CD14-positive monocyte (primary cell): ENCODE data around the gene RPL29. TPM values are rescaled to one million over a fixed set of nuclear protein-coding genes. Genes with fewer than 3 reads are reported as not detected.
"Not testable (repeated sequence)": the region's sequence is repeated elsewhere in the genome, so short reads cannot be mapped to it uniquely, and the experiment has no call there.

Experiments
- DNase-seq, 3 donors: peaks; one replicate each; pipeline ENCODE4 v3.0.0-alpha.2; 2011 to 2022
- H2AFZ ChIP-seq: 2 replicates; pipeline ENCODE4 v1.6.0; 2012; ENCODE audit warnings: mild to moderate bottlenecking, low read depth, low read length, inconsistent platforms; ENCODE audit not compliant: insufficient read depth, poor library complexity, severe bottlenecking
- H3K27ac ChIP-seq, 2 donors: 1 replicate in 1 of 2; 2 replicates in 1 of 2; pipeline ENCODE4 v1.5.1; 2012 to 2013; ENCODE audit warnings: low read length in 2 of 2, control low read depth in 1 of 2, inconsistent platforms in 1 of 2, low read depth in 1 of 2, mild to moderate bottlenecking in 1 of 2
- H3K27me3 ChIP-seq, 2 donors: one replicate each; pipeline versions ENCODE4 v1.6.0 to v1.6.1; 2011 to 2013; ENCODE audit warnings: low read length in 2 of 2; ENCODE audit not compliant: control insufficient read depth in 2 of 2, insufficient read depth in 2 of 2
- H3K36me3 ChIP-seq, 2 donors: replicated peaks in 1 of 2; 1 replicate in 1 of 2; 2 replicates in 1 of 2; pipeline versions ENCODE4 v1.5.1 to v1.6.1; 2012 to 2013; ENCODE audit warnings: low read length in 2 of 2, control low read depth in 1 of 2, inconsistent platforms in 1 of 2, mild to moderate bottlenecking in 1 of 2; ENCODE audit not compliant: insufficient read depth in 2 of 2, control insufficient read depth in 1 of 2
- H3K4me1 ChIP-seq, 2 donors: 1 replicate in 1 of 2; 2 replicates in 1 of 2; pipeline versions ENCODE4 v1.5.1 to v1.6.1; 2012 to 2013; ENCODE audit warnings: low read length in 2 of 2, control low read depth in 1 of 2, inconsistent platforms in 1 of 2, mild to moderate bottlenecking in 1 of 2, moderate library complexity in 1 of 2; ENCODE audit not compliant: insufficient read depth in 2 of 2, control insufficient read depth in 1 of 2
- H3K4me2 ChIP-seq: replicated peaks from 2 replicates; pipeline ENCODE3; 2012; ENCODE audit warnings: low read length, moderate library complexity, mild to moderate bottlenecking; ENCODE audit not compliant: poor library complexity, severe bottlenecking; ENCODE audit errors: extremely low read depth
- H3K4me3 ChIP-seq, 3 experiments: fragments of 200-600 bp in 1 of 3; sonication (generic) in 1 of 3; replicated peaks in 1 of 3; 1 replicate in 2 of 3; 2 replicates in 1 of 3; pipeline ENCODE4 v1.5.1; 2011 to 2013; ENCODE audit warnings: low read length in 3 of 3, mild to moderate bottlenecking in 3 of 3, control low read depth in 2 of 3, low read depth in 2 of 3, inconsistent platforms in 1 of 3, moderate library complexity in 1 of 3
- H3K79me2 ChIP-seq: 2 replicates; pipeline ENCODE4 v1.6.0; 2012; ENCODE audit warnings: mild to moderate bottlenecking, control low read depth, inconsistent platforms, low read length, moderate library complexity; ENCODE audit not compliant: insufficient read depth
- H3K9ac ChIP-seq: 2 replicates; pipeline ENCODE4 v1.6.0; 2017; ENCODE audit warnings: low read length, mild to moderate bottlenecking; ENCODE audit not compliant: insufficient read depth, poor library complexity, severe bottlenecking
- H3K9me3 ChIP-seq, 2 donors: replicated peaks in 1 of 2; 1 replicate in 1 of 2; 2 replicates in 1 of 2; pipeline versions ENCODE4 v1.5.1 to v1.6.1; 2012 to 2013; ENCODE audit warnings: low read length in 2 of 2, control low read depth in 1 of 2; ENCODE audit not compliant: control insufficient read depth in 1 of 2, insufficient read depth in 1 of 2
- H4K20me1 ChIP-seq: 2 replicates; pipeline ENCODE4 v1.6.0; 2012; ENCODE audit warnings: mild to moderate bottlenecking, low read length, control low read depth, moderate library complexity; ENCODE audit not compliant: insufficient read depth
- H3K27ac Mint-ChIP-seq, 7 donors: one replicate each; pipeline ENCODE4 v1.8.0; 2020; ENCODE audit warnings: mild to moderate bottlenecking in 7 of 7, mixed read lengths in 7 of 7, moderate library complexity in 6 of 7, inconsistent platforms in 2 of 7
- H3K27me3 Mint-ChIP-seq, 3 donors: one replicate each; pipeline ENCODE4 v1.8.0; 2021 to 2022; ENCODE audit warnings: low read depth in 3 of 3, mild to moderate bottlenecking in 3 of 3, mixed read lengths in 3 of 3, moderate library complexity in 3 of 3, inconsistent platforms in 1 of 3
- H3K36me3 Mint-ChIP-seq, 2 donors: one replicate each; pipeline ENCODE4 v1.8.0; 2020; ENCODE audit warnings: mixed read lengths in 2 of 2, inconsistent platforms in 1 of 2, mild to moderate bottlenecking in 1 of 2
- H3K4me1 Mint-ChIP-seq: one replicate; pipeline ENCODE4 v1.8.0; 2020; ENCODE audit warnings: mild to moderate bottlenecking, mixed read lengths
- H3K4me3 Mint-ChIP-seq, 2 donors: one replicate each; pipeline ENCODE4 v1.8.0; 2020; ENCODE audit warnings: mild to moderate bottlenecking in 2 of 2, mixed read lengths in 2 of 2, moderate library complexity in 1 of 2
- H3K9me3 Mint-ChIP-seq, 7 donors: one replicate each; pipeline ENCODE4 v1.8.0; 2020 to 2022; ENCODE audit warnings: mixed read lengths in 7 of 7, mild to moderate bottlenecking in 6 of 7, moderate library complexity in 6 of 7, inconsistent platforms in 2 of 7
- WGBS: methylation state at CpG from one replicate; pipeline ENCODE4 v1.1.5; 2013; ENCODE audit warnings: missing lambda C conversion rate; ENCODE audit not compliant: insufficient coverage; 5-methylcytosine and 5-hydroxymethylcytosine counted together
- intact Hi-C, 2 donors: fragments of 100-400 bp; cut with micrococcal nuclease; formaldehyde crosslinking; loops; one replicate each; pipeline versions ENCODE4 v1.15.0 to v1.15.1; 2023
- polyA plus RNA-seq, 3 donors: library from polyadenylated mRNA; depleted of rRNA in 1 of 3; unstranded in 2 of 3; stranded (reverse) in 1 of 3; fragments of 300-500 nt in 2 of 3; fragments of >200 nt in 1 of 3; fragmentation: Illumina TruSeq in 2 of 3; gene quantifications; 1 replicate in 2 of 3; 2 replicates in 1 of 3; pipeline ENCODE4 v1.2.3, GENCODE V29; 2012 to 2021
- TF ChIP-seq, protein P1 (sequence below): fragments of 200-600 bp; IDR thresholded peaks from one replicate; pipeline ENCODE4 v1.8.0; 2022; ENCODE audit warnings: antibody characterized with exemption, mild to moderate bottlenecking

The RPL29 gene
- polyA plus RNA-seq, 3 donors: 753 to 2,360 (median 856) TPM

DNA sequence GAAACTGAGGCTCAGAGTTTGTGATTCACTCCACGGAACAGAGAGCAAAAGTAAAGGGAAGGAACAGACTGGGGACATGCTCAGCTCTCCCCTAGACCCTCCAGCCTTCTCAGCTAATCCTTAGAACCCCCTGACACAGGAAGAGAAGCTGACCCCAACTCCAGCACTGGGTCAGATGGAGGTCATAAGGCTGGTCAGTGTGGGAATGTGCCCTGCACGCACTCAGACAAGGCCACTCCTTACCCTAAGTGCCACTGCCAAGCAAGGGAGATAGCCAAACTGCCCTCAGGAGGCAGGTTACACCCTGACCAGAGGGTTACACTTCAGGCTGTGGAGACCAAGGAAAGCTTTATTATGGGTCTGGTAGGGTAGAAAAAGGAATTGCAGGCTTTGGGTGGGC, 1.2 kb downstream of the RPL29 start:
- no peak for DNase-seq
- Mint-ChIP-seq H3K27ac (peak overlapping the region in 6 of 7 donors; percentile 90 to 100 (median 100)), H3K4me3 (no peak overlapping the region), H3K4me1 (peaks cover 23% of the 10 kb centered on the region), H3K27me3 (peaks cover 0 to 3% (median 2%) of the 10 kb centered on the region in 3 donors), H3K36me3 (peaks cover 23 to 41% of the 10 kb centered on the region in 2 donors), H3K9me3 (no peaks in the 10 kb centered on the region)
- Histone ChIP-seq H3K4me2 (peak overlapping the region; percentile 93), H3K36me3 (peaks cover 34 to 37% of the 10 kb centered on the region in 2 donors), H3K27ac (peak overlapping the region; percentile 88 to 89), H3K9ac (peak overlapping the region; percentile 96), H3K9me3 (no peaks in the 10 kb centered on the region), H3K79me2 (peaks cover 28% of the 10 kb centered on the region), H3K4me3 (peak overlapping the region in 1 of 3 experiments; percentile 87), H4K20me1 (peaks cover 40% of the 10 kb centered on the region), H3K4me1 (peaks cover 12 to 14% of the 10 kb centered on the region in 2 donors), H2AFZ (no peak overlapping the region), H3K27me3 (no peaks in the 10 kb centered on the region)
- intact Hi-C loops: loop anchor here in 1 of 2 donors (2.0 kb wide), 1 partner anchor 52 kb away; the partner anchor contains the start of gene PARP3
- TF ChIP-seq, protein P1, sequence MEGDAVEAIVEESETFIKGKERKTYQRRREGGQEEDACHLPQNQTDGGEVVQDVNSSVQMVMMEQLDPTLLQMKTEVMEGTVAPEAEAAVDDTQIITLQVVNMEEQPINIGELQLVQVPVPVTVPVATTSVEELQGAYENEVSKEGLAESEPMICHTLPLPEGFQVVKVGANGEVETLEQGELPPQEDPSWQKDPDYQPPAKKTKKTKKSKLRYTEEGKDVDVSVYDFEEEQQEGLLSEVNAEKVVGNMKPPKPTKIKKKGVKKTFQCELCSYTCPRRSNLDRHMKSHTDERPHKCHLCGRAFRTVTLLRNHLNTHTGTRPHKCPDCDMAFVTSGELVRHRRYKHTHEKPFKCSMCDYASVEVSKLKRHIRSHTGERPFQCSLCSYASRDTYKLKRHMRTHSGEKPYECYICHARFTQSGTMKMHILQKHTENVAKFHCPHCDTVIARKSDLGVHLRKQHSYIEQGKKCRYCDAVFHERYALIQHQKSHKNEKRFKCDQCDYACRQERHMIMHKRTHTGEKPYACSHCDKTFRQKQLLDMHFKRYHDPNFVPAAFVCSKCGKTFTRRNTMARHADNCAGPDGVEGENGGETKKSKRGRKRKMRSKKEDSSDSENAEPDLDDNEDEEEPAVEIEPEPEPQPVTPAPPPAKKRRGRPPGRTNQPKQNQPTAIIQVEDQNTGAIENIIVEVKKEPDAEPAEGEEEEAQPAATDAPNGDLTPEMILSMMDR: no peak
- WGBS: no CpG with 5 or more reads among the region's 2 CpGs

GRCh38 chr3:51993657-51994056, 2.0 kb downstream of the RPL29 start:
- peaks cover 28% of the 10 kb centered on the region for H3K79me2 ChIP-seq
- peaks cover 34 to 37% of the 10 kb centered on the region in 2 donors for H3K36me3 ChIP-seq
- H3K9ac ChIP-seq: peak overlapping the region; percentile 96
- DNase-seq, H2AFZ ChIP-seq, H3K27me3 Mint-ChIP-seq, H3K4me2 ChIP-seq, H3K9me3 ChIP-seq, H3K4me3 Mint-ChIP-seq, H3K4me3 ChIP-seq, H3K27me3 ChIP-seq, H3K9me3 Mint-ChIP-seq: not testable (repeated sequence)
- peaks cover 40% of the 10 kb centered on the region for H4K20me1 ChIP-seq
- 96% methylated on average over 3 of the region's 13 CpGs for WGBS
- intact Hi-C loops: loop anchor here in 1 of 2 donors (2.0 kb wide), 1 partner anchor 51 kb away; the partner anchor contains the start of gene PARP3
- Mint-ChIP-seq H3K36me3 (peaks cover 23 to 41% of the 10 kb centered on the region in 2 donors), H3K4me1 (peaks cover 23% of the 10 kb centered on the region), H3K27ac (peak overlapping the region in 3 of 7 donors; percentile 2 to 67 (median 56))
- peak overlapping the region in 1 of 2 donors; percentile 88 for H3K27ac ChIP-seq
- H3K4me1 ChIP-seq: peaks cover 12 to 14% of the 10 kb centered on the region in 2 donors
